GM19397 (cell line): Measurements from ENCODE around the gene NOXRED1.

Source experiments
- ATAC-seq: cut with Tn5 transposase; IDR thresholded peaks from one replicate; pipeline ENCODE4 v1.9.1; 2021; ENCODE audit warnings: mild to moderate bottlenecking, moderate library complexity; ENCODE audit not compliant: unreplicated experiment

The NOXRED1 gene

GRCh38 chr14:77409131-77409533, 14.2 kb downstream of the NOXRED1 start:
- no peak for ATAC-seq

DNA sequence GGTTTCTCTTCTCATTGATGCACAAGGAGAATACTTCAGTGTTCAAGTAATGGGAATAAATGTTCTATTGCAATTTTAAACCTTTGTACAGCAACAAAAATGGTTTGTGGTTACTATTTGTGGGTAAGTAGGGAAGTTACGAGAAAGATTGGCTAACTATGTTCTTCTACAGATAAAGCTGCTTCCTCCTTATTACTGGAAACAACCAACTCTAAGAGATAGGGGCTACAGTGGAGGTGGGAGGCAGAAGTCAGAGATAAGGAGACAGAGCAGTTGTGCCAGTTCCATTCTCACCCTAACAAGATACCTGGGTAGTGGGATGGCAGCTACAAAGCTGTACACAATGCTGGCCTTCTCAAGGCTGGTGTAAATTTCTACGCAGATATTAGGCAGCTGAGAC, 16.2 kb downstream of the NOXRED1 start:
- ATAC-seq = no peak

DNA sequence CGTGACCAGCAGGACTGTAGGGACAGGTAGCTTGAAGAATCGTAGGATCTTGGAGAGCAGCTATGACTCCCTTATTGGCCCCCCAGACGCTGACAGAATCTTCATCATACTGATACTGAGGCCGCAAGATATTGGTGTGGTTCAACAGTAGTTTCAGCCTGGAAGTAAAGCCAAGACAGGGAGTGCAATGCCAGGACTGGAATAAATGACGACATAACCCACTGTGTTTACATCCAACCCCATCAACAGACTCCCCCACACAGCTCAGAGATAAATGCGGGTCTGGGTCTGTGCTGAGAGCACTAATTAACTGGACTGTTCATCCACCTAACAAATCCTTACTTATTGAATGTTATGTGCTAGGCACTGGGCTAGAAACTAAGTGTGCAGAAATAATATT, 16.6 kb downstream of the NOXRED1 start:
- no peak for ATAC-seq

DNA sequence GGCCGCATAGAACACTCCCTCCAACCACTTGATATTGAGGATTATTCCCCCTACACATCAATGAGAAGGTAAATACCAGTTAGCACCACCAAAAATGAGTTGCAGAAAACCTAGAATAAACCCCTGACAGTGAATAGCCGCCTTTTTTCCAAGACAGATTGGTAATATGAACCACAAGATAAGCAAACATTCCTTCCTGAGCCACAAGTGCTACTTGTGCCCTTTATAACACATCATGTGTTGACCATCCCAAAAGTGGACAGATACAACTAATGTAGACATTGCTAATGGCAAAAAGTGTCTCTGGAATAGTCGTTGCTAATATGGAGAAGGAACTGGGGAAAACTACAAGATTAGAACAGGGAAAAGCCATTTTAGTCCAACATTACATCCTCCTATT, 17.2 kb downstream of the NOXRED1 start:
- no peak for ATAC-seq

DNA sequence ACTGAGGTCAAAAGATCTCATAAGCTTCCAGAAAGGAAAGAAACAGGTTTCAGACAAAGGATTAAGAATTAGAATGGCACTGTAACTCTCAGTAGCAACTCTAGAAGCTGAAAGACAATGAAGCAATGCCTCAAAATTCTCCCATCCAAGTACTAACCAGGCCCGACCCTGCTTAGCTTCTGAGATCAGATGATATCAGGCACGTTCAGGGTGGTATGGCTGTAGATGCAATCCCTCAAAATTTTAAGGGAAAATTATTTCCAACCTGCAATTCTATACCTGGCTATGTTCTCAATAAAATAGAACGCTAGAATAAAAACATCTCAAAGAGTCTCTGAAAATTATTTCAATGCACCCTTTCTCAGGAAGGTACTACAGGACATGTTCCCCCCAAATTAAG, 19.6 kb downstream of the NOXRED1 start:
- no peak for ATAC-seq

DNA sequence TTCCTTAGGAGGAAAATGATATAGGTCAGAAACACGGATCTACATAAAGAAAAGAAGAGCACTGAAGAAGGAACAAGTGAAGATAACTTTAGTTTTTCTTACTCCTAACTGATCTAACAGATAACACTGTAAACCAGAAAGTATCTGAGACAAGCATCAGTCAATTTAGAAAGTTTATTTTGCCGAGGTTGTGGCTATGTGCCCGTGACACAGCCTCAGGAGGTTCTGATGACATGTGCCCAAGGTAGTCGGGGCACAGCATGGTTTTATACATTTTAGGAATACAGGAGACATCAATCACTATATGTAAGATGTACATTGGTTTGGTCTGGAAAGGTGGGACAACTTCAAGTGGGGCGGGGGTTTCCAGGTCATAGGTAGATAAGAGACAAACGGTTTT, 23.1 kb downstream of the NOXRED1 start:
- ATAC-seq = no peak

DNA sequence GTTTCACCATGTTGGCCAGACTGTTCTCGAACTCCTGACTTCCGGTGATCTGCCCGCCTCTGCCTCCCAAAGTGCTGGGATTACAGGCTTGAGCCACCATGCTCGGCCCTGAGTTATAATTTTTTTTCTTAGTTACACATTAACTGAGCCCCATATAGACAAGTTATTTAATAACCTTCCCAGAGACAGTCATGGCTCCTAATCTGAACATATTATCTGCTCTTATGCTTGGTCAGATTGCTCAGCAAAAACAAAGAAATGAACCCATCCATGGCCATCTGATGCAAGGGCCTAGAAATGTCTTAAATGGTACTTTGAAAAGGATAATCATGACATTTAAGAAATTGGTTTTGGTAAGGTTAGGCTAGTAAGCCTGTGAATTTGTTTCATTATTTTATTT, 33.1 kb downstream of the NOXRED1 start:
- no peak for ATAC-seq

GRCh38 chr14:77378701-77379100, 44.6 kb downstream of the NOXRED1 start:
- no peak for ATAC-seq

DNA sequence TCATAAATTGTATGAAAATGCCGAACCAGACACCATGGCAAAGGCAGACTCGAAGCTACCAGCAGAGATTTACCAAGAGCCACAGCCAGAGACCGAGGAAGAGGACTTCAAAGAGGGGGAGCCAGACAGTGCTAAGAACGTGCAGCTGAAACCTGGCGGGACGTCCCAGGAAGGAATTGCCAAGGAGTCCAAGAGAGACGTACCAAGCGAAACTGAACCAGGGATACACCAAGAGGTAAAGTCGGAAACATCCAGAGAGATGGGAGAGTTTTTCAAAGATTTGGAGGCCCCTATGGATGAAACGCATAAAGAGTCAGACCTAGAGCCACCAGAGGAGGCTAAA, 45.9 kb downstream of the NOXRED1 start:
- no peak for ATAC-seq

GRCh38 chr14:77376771-77377501, 46.4 kb downstream of the NOXRED1 start, which contains the start of the genes SAMD15 and TMED8:
SAMD15 (plus strand) TSS chr14:77377379; CDS start chr14:77377419, 40 bp downstream.
TMED8 (minus strand) TSS chr14:77377094; CDS start chr14:77377053, 41 bp downstream.
- peak; percentile 89 for ATAC-seq

GRCh38 chr14:77375973-77376770, 47.2 kb downstream of the NOXRED1 start:
- ATAC-seq = peak; percentile 11

DNA sequence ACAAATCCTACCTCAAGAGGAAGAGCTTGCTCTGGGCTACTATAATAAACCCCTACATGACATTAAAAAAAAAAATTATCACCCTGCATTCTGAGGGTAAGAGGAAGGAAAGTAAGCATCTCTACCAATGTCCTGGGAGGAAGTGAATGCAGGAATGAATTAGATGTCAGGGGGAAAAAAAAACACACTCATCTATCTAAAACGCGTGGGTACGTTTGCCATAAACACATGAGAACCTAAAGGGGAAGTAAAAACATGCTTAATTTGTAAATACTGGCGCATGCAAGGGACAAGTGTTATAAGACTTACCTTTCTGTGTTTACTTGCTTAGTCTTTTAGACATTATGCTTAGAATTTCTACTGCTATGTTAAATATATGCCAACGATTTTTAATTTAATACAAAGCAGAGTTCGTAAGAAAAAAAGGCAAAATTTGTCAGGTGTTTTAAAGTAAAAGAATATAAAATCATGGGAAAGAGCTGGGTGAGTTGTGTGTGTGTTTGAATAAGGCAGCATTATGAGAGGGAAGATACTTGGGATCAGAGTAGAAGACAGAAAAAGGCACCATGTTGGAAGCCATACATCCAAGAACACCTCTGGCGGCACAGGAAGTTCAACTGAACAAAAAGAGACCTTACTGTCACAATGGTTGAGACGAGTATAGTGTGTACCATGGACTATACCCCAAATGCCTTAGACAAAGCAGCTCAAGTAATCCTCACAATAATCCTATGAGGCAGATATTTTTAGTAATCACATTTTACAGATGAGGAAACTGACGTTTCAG, 48.0 kb downstream of the NOXRED1 start:
- ATAC-seq = no peak

GRCh38 chr14:77372304-77372841, 51.0 kb downstream of the NOXRED1 start:
- ATAC-seq = peak; percentile 35

- no peak for ATAC-seq
Measured at GRCh38 chr14:77369285-77369684, 54.0 kb downstream of the NOXRED1 start.

DNA sequence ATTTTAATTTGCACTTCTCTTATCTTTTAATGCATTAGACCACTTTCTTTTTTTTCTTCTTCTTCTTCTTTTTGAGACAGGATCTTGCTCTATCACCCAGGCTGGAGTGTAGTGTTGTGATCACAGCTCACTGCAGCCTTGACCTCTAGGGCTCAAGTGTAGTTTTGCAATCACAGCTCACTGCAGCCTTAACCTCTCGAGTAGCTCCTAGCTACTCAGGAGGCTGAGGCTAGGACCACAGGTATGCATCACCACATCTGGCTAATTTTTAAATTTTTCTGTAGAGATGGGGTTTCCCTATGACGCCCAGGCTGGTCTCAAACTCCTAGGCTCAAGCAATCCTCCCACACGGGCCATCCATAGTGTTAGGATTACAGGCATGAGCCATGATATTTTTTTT, 59.2 kb downstream of the NOXRED1 start:
- peak; percentile 67 for ATAC-seq

GRCh38 chr14:77359626-77360025, 63.7 kb downstream of the NOXRED1 start:
- no peak for ATAC-seq

DNA sequence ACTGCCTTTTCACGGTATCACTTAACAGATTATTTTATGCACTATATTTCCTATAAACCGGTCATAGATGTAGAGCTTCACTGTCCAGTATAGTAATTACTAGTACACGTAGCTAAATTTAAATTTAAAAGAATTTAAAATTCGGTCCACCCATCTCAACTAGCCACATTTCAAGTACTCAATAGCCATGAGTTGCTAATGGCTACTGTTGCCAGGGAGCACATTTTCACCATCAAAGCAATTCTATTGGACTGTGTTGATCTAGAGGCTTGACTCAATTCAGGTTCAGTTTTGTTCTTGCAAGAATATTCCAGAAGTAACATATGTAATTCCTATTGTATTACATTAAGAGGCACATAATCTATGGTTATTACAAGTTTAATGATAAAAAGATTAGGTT, 66.4 kb downstream of the NOXRED1 start:
- no peak for ATAC-seq

DNA sequence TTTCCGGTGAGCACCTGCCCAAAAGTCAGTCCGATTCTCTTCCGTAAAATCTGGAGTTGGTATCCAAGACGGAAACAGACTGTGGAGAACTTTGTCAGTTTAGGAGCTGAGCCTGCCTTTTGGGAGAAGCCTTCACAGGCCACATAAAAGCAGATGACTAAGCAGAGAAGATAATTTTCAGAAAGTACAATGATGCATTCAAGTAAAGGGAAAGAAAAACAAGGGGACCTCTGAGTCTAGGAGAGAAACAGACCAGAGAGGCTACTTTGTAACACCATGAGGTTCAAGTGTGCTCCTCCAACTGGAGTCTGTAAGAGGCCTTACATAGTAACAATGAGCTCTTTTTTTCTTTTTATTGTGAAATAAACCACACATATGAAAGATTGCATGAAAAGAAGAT, 67.5 kb downstream of the NOXRED1 start:
- no peak for ATAC-seq

GRCh38 chr14:77353469-77354141, 69.7 kb downstream of the NOXRED1 start:
- no peak for ATAC-seq

GRCh38 chr14:77347751-77348150, 75.6 kb downstream of the NOXRED1 start:
- ATAC-seq = no peak

DNA sequence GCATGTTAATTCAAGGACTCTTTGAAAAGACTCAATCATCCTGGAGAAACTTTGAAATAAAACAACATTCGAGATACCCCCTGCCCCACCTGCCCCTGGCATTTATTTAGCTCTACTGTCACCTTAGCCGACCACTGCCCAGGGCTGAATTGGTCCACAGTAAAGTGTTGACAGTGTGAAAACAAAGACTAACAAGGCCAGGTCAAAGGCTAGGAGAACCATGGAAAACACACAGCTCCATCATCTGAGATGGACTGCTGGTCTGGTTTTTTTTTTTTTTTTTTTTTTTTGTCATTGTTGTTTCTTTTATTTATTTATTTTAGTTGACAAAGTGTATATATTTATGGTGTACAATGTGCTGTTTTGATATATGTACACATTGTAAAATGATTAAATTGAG, 76.8 kb downstream of the NOXRED1 start:
- ATAC-seq = no peak
